HL-60/S4 treated with retinoic acid at 250 ng/mL for 4 days and 3 days (cell line): Measurements from ENCODE around the gene GPR18.
"Not testable (repeated sequence)": the region's sequence is repeated elsewhere in the genome, so short reads cannot be mapped to it uniquely, and the experiment has no call there.

Experiments
- in situ Hi-C: fragments of 300-500 bp; cut with MboI; formaldehyde crosslinking; loops from 2 replicates; pipeline ENCODE4 v1.7.0; 2022; ENCODE audit warnings: low sequenced_read_pairs

The GPR18 gene

DNA sequence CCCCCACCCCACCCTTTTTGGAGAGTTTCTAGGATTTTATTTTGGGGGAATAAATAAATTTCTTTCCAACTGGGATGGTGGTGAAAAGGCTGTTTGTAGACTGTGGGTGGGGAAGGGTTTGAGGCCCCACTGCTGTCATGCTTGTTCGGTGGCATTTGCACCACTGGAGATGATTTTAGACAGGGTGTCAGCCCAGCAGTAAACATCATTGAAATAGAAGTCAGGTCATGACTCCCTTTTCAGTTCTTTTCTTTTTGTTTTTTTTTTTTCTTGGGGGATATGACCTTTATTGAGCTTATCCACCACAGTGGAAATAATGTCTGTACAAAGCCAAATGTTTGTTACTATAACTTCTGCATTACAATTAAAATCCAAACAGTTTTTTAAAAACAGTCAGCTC, 43.4 kb downstream of the GPR18 start:
- in situ Hi-C loops: no loop called here

DNA sequence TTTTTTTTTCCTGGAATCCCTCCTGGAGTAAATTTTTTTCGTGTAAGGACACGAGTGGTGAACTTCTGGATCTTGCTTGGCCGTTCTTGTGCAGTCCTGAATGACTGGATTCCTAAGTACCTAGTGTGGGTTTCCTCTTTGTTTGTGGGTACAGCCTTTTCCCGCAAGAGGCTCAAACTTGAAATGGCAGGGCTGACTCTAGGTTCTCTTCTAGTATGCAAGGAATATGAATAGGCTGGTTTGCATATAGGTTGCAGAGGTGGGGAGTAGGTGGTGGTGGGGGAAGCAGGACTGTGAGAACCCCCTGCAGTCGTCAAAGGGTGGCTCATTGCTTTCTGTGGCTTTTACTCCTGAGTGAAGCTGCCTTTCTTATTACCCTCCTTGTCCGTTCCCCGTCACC, 43.9 kb downstream of the GPR18 start:
- in situ Hi-C loops: no loop called here

DNA sequence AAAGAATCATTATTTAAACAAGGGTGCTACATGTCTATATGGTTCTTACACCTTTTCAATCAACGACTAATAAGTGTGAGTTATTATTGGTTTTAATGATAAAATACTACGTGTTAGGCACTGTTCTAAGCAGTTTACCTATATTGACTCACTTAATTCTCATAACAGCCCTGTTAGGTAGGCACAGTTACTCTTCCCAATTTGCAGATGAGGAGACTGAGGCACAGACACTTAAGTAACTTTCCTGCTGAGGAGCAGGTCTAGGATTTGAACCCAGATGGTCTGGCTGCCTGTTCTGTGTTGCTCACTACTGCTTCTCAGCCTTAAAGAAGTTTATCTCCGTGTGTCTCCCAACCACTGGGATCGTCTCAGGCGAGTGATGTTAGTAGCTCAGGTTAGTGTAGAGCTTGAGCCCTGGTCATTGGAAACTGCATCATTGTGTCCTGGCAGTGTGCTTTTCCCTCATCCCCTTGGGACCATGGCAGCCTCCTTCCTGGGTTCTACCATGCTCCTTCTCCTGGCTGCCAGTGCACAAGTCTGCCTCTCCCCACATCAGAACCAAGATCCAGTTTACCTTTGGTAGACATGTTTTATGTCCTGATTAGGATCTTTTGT, 46.7 kb downstream of the GPR18 start:
- in situ Hi-C loops: no loop called here

DNA sequence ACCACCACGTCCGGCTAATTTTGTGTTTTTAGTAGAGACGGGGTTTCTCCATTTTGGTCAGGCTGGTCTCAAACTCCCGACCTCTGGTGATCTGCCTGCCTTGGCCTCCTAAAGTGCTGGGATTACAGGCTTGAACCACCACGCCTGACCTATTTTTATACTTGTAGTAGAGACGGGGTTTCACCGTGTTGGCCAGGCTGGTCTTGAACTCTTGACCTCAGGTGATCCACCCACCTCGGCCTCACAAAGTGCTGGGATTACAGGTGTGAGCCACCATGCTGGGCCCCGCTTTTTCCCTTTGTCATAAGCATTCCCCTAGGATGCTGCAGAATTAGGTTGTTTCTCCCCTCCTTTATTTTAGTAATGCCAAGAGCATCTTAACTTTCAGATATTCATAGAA, 47.6 kb downstream of the GPR18 start:
- in situ Hi-C loops: not testable (repeated sequence)

DNA sequence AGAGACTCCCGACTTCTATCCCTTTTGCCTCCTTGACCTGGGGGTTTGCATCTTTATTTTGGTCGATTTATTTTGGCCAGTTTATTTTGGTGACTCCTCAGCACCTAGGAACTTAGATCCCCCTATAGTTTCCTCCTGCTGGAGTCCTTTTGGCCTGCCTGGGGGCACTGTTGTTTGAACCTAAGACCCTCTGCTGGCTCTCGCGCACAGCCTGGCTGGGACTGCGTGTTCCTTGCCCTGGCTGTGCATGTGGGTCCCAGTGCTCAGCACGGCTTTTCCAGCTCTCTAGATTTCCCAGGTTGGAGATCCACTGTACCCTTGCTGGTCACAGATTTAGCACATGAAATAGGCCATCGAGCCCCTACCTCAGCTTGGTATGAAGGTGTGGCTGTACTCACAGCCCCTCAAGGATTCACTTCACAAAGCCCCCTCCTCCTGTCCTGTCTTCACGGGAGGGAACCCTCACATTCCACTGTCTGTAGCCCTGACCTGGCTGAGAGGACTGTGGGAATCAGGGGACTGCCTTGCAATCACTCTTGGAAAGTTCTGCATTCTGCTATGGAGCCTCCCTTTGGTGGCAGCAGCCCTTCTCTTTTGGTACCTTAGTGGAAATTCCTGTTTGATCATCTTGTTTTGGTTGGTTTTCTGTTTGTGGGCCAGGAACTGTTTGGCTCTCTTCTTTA, 49.2 kb downstream of the GPR18 start:
- in situ Hi-C loops: no loop called here

DNA sequence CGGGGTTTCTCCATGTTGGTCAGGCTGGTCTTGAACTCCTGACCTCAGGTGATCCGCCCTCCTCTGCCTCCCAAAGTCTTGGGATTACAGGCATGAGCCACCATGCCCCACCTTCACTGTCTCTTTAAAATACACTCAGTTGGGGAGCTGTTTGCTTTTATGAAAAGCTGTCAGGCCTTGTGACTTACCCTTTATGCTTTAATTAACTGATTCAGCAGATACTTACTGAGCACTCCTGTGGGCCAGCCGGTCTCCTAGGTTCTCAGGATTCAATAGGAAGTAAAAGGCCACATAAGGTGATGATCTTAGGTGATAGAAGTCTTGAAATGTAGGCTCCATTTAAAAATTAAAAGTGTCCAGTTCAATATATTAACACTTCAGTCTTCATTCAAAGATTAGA, 50.0 kb downstream of the GPR18 start:
- in situ Hi-C loops: no loop called here

DNA sequence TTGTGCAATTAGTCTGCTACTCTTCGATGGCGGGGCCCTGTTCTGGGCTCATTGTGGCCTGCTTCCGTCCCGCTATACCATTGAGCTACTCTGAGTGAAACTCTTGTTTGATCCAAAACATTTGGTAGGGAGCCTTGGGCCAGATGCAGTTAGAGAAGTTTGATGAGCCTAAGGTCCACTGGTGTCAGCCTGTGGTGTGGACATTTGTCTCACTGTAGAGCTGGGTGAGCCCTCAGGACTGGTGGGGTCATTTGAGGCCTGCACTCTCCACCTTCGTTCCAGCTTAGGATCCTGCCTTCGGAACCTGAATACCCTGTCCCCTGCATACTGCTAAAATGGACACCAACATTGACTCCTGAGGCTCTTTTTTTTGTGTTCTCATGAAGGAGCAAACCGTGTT, 50.7 kb downstream of the GPR18 start:
- in situ Hi-C loops: no loop called here

DNA sequence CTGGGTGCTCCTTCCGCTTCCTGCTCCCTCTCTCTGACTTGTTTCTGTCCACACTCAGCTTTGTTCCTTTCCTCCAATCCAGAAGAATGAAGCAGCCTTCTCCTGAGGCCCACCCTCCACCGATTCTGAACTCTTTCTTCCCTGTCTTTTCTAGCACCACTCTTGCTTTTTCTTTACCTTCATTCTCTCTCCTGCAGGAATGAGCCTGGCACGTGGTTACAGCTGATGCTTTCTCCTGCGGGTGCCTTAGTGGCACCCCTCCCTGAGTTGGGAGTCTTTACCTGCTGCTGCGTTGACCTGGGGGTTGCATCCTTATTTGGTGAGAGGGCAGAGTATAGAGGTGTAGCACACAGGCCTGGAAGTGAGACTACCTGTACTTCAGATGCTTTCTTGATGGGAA, 51.3 kb downstream of the GPR18 start:
- in situ Hi-C loops: no loop called here

DNA sequence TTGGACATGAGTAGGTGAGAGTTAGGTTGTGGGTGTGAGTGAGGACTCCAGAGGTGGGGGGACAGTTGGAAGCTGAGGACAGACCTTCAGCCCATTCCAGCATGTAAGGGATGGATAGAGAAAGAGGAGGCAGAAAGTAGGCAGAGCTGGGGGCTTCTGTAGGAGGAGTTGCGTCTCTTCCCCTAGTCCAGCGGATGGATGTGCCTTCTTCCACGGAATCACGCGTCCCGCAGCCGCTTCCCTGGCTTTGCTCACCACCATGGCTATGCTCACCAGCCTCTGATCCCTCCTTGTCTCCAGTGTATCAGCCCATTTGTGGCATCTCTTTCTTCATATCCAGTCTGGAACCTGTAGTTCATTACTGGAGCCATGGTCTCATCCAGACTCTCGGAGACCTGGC, 52.0 kb downstream of the GPR18 start:
- in situ Hi-C loops: no loop called here

DNA sequence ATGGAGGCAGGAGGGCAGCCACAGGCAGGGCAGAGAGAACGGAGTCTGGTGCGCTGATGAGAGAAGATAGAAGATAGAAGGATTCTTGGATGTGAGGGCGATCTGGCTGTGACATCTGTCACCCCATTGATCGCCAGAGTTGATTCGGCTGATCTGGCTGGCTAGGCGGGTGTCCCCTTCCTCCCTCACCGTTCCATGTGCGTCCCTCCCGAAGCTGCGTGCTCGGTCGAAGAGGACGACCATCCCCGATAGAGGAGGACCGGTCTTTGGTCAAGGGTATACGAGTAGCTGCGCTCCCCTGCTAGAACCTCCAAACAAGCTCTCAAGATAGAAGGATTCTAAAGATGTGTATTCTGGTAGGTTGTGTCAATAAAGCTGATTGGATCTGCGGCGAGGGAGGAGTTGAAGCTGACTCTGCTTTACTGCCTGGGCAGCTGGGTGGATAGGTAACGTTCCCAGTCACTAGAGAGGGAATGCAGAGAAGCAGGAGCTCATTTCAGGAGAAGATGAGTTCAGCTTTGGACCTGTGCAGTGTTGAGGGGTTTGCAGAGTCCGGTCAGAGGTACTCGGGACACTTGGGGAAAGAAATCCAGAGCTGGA, 52.5 kb downstream of the GPR18 start:
- in situ Hi-C loops: no loop called here
